GM12878 (cell line): ENCODE results near the gene ZBED5. TPM values are rescaled to one million over a fixed set of nuclear protein-coding genes. Genes with fewer than 3 reads are reported as not detected.

ENCODE experiments used
- IRF4 ChIP-seq: IDR thresholded peaks from 2 replicates; pipeline ENCODE4 v1.6.1; 2011; ENCODE audit warnings: low read depth, low read length
- POU2F2 ChIP-seq: IDR thresholded peaks from 3 replicates; pipeline ENCODE4 v1.6.1; 2011; ENCODE audit warnings: low read depth, mild to moderate bottlenecking, low read length, borderline replicate concordance
- RBBP5 ChIP-seq: fragments of 200-600 bp; sonication (generic); conservative IDR thresholded peaks from 2 replicates; pipeline ENCODE4 v1.6.1; 2016
- ZNF274 ChIP-seq: IDR thresholded peaks from one replicate; pipeline ENCODE4 v1.8.0; 2011; ENCODE audit not compliant: insufficient read length, insufficient read depth
- polyA plus RNA-seq, 11 experiments: library from polyadenylated mRNA; depleted of rRNA in 4 of 11; unstranded in 6 of 11; stranded (reverse) in 5 of 11; fragments of >200 nt; fragmentation: Nextera tagmentation in 4 of 11; fragmentation: Illumina TruSeq in 1 of 11; extraction: Ambion mirVana in 4 of 11; extraction: Trizol in 1 of 11; gene quantifications; 1 replicate in 1 of 11; 2 replicates in 10 of 11; pipeline versions ENCODE4 v1.2.1 to v1.2.3, GENCODE V29; 2011 to 2016; ENCODE audit warnings: inconsistent platforms in 2 of 11, missing spikeins in 2 of 11, low read depth in 1 of 11
- total RNA-seq, 4 experiments: library from RNA; depleted of rRNA in 3 of 4; stranded (reverse); fragments of >200 nt in 3 of 4; fragmentation: Illumina TruSeq in 1 of 4; extraction: Trizol in 1 of 4; gene quantifications; 2 replicates each; pipeline versions ENCODE4 v1.2.1 to v1.2.3, GENCODE V29; 2013 to 2021
- TF ChIP-seq, protein P1 (sequence below): fragments of 450-650 bp; IDR thresholded peaks from 2 replicates; pipeline ENCODE4 v1.6.1; 2017; ENCODE audit warnings: mild to moderate bottlenecking, moderate library complexity
- TF ChIP-seq, protein P2 (sequence below): fragments of 450-650 bp; IDR thresholded peaks from 2 replicates; pipeline ENCODE4 v1.6.1; 2017; ENCODE audit warnings: mild to moderate bottlenecking, moderate library complexity

The ZBED5 gene
- total and polyA plus RNA-seq, 10 of the 15 experiments (the other 5 are each of a cell fraction or from before 2014, with no cell fraction given), result 27.3 to 86.8 (median 37.6) TPM

DNA sequence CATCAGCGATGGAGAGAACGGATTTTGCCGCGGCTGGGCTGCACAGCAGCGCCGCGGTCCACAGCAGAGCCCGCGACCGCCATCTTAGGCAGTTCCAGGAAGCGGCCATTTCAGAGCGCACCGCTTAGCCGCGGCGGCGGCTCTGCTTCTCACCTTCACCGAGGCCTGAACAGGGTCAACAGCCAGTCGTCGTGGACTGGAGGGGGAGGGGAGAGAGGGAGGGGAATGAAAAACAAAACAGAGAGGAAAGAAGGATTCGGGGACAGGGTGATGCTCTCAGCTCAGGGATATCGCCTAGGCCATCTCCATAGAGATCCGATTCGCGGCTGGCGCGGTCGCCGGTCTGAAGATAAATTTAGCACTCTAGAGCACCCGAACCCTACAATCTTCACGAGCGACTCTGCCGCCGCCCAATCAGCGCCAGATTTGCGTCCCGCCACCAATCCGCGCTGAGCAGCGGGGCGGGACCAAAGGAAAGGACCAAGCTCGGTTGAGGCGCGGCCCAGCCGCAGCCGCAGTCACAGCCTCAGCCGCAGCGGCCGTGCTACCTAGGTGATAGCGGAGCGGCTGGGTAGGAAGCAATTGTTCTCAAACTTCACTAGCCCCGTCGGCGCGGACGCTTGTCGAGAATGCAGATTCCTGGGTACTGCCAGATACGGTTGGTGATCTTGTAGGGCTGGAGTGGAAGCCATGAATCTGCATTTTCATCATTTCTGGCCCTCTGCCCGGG is at the start of gene ZBED5 (continued):
- TF ChIP-seq, protein P1, sequence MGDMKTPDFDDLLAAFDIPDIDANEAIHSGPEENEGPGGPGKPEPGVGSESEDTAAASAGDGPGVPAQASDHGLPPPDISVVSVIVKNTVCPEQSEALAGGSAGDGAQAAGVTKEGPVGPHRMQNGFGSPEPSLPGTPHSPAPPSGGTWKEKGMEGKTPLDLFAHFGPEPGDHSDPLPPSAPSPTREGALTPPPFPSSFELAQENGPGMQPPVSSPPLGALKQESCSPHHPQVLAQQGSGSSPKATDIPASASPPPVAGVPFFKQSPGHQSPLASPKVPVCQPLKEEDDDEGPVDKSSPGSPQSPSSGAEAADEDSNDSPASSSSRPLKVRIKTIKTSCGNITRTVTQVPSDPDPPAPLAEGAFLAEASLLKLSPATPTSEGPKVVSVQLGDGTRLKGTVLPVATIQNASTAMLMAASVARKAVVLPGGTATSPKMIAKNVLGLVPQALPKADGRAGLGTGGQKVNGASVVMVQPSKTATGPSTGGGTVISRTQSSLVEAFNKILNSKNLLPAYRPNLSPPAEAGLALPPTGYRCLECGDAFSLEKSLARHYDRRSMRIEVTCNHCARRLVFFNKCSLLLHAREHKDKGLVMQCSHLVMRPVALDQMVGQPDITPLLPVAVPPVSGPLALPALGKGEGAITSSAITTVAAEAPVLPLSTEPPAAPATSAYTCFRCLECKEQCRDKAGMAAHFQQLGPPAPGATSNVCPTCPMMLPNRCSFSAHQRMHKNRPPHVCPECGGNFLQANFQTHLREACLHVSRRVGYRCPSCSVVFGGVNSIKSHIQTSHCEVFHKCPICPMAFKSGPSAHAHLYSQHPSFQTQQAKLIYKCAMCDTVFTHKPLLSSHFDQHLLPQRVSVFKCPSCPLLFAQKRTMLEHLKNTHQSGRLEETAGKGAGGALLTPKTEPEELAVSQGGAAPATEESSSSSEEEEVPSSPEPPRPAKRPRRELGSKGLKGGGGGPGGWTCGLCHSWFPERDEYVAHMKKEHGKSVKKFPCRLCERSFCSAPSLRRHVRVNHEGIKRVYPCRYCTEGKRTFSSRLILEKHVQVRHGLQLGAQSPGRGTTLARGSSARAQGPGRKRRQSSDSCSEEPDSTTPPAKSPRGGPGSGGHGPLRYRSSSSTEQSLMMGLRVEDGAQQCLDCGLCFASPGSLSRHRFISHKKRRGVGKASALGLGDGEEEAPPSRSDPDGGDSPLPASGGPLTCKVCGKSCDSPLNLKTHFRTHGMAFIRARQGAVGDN, result no peak; the same call in 1 of the 2 replicates
- TF ChIP-seq, protein P2, sequence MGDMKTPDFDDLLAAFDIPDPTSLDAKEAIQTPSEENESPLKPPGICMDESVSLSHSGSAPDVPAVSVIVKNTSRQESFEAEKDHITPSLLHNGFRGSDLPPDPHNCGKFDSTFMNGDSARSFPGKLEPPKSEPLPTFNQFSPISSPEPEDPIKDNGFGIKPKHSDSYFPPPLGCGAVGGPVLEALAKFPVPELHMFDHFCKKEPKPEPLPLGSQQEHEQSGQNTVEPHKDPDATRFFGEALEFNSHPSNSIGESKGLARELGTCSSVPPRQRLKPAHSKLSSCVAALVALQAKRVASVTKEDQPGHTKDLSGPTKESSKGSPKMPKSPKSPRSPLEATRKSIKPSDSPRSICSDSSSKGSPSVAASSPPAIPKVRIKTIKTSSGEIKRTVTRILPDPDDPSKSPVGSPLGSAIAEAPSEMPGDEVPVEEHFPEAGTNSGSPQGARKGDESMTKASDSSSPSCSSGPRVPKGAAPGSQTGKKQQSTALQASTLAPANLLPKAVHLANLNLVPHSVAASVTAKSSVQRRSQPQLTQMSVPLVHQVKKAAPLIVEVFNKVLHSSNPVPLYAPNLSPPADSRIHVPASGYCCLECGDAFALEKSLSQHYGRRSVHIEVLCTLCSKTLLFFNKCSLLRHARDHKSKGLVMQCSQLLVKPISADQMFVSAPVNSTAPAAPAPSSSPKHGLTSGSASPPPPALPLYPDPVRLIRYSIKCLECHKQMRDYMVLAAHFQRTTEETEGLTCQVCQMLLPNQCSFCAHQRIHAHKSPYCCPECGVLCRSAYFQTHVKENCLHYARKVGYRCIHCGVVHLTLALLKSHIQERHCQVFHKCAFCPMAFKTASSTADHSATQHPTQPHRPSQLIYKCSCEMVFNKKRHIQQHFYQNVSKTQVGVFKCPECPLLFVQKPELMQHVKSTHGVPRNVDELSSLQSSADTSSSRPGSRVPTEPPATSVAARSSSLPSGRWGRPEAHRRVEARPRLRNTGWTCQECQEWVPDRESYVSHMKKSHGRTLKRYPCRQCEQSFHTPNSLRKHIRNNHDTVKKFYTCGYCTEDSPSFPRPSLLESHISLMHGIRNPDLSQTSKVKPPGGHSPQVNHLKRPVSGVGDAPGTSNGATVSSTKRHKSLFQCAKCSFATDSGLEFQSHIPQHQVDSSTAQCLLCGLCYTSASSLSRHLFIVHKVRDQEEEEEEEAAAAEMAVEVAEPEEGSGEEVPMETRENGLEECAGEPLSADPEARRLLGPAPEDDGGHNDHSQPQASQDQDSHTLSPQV, result no peak
- TF ChIP-seq POU2F2, result peak; percentile 55; the same call in 2 of the 3 replicates
- TF ChIP-seq IRF4, result no peak; the same call in 1 of the 2 replicates
- TF ChIP-seq RBBP5, result no peak; the same call in 1 of the 2 replicates
- TF ChIP-seq ZNF274, result no peak
